HG02588 (cell line): Measurements from ENCODE around the gene ST6GALNAC2.

Experiments
- ATAC-seq: cut with Tn5 transposase; IDR thresholded peaks from one replicate; pipeline ENCODE4 v1.9.1; 2021; ENCODE audit warnings: mild to moderate bottlenecking, moderate library complexity; ENCODE audit not compliant: unreplicated experiment

ST6GALNAC2 gene

DNA sequence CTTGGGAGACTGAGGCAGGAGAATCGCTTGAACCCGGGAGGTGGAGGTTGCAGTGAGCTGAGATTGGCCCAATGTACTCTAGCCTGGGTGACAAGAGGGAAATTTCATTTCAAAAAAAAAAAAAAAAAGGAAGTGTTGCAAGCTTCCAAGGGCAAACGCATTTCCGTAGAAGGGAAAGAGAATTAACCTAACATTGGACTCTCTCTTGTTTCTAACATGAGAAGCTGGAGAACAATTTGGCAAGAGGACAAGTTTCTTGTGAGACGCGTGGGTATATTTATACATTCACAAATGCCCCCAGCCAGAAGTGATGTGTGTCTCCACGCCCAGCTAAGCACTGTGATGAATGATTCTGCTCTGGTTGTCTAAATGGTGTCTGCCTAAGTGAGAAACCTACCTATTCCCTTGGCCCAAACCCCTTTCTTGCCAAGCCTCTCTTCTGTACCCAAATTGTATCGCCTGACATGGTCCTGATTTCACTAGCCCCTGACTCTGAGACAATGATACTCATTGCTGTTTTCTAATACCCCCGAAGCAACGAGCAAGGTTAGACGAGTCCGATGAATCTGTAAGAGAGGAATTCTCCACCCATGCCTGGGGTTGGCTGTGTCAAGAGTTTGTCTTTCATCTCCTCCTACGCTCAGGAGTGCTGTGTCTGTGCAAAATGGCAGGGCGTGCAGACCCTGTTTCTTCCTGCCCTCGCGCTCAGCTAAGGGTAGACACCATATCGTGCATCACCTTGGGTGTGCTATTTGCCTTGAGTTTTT lies 14.2 kb upstream of the ST6GALNAC2 start:
- no peak for ATAC-seq

GRCh38 chr17:76598004-76598439 lies 12.4 kb upstream of the ST6GALNAC2 start:
- ATAC-seq = no peak

DNA sequence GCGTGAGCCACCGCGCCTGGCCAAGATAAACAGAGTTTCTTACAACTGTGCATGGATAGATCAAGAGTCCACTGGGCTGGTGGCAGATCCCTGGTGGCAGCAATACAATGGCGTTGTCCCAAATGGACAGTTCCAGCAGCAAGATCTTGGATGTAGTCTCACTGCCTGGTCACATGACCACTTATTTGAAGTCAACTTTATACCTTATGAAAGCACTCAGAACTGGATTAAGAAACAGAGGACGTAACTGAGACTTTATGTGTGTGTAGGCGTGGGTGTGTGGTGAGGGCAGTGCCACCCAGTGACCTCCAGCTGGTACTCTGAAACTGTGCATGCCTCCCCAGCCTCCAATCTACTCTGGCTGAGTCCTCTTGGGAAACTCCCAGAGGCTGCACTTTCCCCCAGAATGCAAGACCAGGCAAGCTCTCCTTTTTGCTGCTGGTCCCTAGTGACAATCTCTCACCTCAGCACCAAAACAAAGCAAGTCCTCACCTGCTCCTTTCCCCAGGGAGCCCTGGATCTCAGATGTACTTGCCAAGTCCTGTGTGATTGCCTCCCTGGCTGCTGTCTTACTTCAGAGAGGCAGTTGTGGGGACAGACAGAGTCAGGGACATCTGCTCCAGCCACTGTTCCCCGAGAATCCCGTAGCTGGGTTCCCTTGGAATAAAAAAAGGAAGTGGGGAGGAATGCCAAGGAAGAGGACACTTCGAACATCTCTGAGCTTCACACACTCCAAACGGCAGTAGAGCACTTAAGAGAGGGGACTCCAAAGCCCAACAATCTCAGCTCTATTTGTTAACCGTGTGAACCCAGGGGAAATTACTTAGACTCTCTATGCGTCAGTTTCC lies 11.7 kb upstream of the ST6GALNAC2 start:
- no peak for ATAC-seq

DNA sequence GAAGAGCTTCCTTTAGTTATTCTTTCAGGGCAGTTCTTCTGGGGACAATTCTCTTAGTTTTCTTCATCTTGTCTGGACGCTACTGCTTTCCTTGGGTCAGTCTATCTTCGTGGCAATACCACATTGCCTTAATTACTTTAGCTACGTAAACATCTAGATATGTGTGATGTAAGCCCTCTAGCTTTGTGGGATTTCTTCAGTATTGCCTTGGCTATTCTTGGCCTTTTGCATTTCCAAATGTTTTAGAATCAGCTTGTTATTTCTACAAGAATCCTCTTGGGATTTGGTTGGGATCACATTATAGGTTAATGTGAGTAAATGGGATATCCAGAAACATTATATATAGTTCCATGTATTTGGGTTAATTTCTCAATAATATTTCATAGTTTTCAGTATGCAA lies 9.0 kb upstream of the ST6GALNAC2 start:
- ATAC-seq = no peak

DNA sequence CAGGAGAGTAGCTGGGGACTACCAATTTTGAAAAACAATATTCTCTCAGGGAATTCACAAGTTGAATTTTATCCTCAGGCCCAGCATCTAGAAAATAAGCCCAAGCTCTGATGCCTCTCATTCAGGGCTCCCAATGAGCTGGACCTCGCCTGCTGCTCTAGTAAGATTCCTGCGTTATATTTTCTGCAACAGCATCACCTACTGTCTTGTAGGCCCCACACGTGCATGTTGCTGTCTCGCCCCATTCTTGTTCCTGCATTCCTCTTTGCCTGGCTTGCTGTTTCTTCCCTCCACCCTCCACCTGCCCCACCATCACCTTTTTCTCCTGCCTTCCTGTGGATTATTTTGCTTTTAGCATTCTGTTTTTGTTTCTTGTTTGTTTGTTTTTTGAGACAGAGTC lies 8.3 kb upstream of the ST6GALNAC2 start:
- ATAC-seq = no peak

GRCh38 chr17:76593384-76593826 lies 7.7 kb upstream of the ST6GALNAC2 start:
- no peak for ATAC-seq

DNA sequence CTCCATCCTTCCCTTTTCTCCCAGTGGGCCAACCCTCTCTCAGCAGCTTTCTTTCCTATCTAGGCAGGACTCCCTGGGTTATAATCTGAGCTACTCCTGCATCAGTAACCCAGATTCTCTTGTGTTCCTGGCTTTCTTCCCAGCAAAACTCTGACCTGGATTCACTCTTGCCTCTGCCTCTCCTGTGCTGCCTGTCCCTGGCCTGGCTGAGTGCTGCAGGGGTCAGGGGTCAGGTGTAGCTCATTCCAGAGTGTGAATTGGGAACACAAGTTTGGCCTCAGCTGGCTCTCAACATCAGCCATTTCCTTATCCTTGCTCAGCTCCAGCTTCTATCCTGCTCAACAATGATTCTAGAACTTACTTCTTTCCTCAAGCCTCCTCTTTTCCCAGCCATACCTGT lies 2.5 kb upstream of the ST6GALNAC2 start:
- ATAC-seq = no peak

GRCh38 chr17:76586741-76587487 lies 1.3 kb upstream of the ST6GALNAC2 start:
- ATAC-seq = no peak

DNA sequence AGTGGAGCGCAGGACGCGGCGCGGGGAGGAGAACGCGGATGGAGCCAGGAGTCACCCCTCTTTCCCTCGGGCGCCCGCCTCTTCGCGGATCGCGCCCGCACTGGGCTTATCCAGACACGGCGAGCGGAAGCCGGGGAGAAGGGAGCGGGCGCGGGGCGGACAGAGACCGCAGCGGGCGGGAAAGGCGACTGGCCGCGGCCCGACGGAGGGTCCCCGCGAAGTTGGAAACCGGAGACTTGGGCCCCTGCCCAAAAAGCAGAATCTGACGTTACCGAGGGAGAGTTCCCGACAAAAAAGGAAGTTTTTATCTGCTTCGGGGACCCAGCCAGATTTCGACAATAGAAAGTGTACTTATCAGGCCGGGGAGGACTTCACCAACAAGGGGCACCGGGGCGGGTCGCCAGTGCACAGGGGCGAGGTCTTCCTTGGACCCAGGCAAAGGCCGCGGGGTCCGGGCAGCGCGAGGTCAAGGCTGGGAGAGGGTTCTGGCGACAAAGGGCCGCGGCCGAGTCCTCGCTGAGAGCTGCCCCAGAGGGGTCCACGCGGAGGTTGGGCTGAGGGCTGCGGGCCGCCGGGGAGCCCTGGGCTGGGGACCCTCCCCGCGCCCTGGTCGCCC lies 519 bp downstream of the ST6GALNAC2 start:
- ATAC-seq = no peak

DNA sequence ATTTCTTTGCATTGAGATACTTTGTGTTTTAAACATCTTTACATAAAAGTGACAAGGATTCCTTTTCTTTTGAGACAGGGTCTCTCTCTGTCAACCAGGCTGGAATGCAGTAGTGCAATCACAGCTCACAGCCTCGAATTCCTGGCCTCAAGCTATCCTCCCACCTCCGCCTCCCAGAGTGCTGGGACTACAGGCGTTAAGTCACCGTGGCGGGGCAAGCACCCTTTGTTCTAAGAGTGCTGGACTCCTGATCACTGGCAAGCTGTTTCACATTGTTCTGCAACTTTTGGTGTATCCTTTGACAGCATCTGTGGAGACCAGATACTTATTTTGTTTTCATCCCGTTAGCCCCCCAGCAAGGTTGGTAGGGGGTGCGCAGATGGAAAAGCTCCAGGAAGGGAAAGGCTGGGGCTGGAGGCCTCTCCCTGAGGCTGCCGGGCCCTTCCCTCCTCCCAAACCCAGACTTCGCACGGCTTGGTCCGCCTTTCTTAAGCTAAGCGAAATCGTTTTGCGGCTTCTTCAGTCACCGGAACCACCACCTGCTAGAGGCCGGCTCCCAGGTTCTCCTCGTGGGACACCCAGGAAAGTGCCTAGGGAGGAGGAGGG lies 1.1 kb downstream of the ST6GALNAC2 start:
- ATAC-seq = no peak

- ATAC-seq = no peak
These were observed 3.0 kb downstream of the ST6GALNAC2 start for GRCh38 chr17:76582660-76583059.

- no peak for ATAC-seq
These were observed 4.1 kb downstream of the ST6GALNAC2 start for GRCh38 chr17:76581515-76581914.

DNA sequence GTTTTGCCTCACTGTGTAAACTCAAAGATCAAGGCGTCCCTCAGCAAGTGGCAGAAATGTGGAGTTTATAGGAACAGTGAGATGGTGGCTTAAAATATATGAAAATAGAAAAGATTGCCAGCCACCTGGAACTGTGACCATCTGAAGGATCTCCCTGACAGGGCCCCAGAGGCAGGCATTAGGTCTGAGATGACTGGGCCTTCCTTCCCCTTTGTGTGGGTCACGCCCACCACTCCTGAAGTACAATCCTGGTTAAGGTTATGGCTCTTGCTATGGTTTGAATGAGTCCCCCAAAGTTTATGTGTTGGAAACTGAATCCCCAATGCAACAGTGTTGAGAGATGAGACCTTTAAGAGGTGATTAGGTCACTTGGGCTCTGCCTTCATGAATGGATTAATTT lies 6.4 kb downstream of the ST6GALNAC2 start:
- ATAC-seq = no peak

- ATAC-seq = no peak
These were observed 7.3 kb downstream of the ST6GALNAC2 start for GRCh38 chr17:76578376-76578775.

GRCh38 chr17:76577876-76578275 lies 7.8 kb downstream of the ST6GALNAC2 start:
- no peak for ATAC-seq

GRCh38 chr17:76576189-76576588 lies 9.5 kb downstream of the ST6GALNAC2 start:
- ATAC-seq = no peak

DNA sequence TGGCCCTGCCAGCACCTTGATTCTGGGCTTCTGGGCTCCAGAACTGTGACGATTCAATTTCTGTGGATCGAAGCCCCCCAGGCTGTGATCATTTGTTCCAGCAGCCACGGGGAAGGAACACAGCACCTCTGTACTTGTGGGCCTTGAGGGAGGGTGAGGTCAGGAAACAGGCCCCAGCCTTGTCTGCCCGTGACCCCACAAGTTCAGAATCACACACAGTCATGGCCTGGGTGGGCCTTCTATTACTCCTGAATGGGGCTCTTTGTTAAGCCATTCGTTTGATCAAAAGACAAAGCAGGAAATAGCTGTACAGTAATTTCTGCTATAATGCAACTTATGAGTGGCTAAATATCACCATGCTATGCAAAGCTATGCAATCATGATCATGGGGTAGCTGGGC lies 10.1 kb downstream of the ST6GALNAC2 start:
- ATAC-seq = no peak

DNA sequence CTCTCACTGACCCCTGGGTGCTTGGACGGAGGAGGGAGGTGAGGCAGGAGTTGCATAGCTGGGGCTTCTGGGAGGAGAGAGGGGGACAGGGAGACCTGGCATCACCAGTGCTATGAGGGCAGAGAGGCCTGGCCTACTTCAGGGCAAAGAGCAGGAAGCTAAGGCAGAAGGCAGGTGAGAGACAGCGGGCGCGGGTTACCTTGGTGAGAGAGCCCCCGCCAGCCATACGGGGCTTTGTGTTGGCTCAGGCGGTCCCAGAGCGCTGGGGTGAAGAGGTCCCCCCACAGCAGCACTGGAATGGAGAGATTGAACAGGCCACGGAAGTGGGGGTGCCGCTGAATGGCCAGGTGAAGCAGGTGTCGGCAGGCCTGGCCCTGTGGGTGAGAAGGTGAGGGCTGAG lies 11.5 kb downstream of the ST6GALNAC2 start:
- no peak for ATAC-seq

- ATAC-seq = no peak
These were observed 12.6 kb downstream of the ST6GALNAC2 start for GRCh38 chr17:76573096-76573495.

DNA sequence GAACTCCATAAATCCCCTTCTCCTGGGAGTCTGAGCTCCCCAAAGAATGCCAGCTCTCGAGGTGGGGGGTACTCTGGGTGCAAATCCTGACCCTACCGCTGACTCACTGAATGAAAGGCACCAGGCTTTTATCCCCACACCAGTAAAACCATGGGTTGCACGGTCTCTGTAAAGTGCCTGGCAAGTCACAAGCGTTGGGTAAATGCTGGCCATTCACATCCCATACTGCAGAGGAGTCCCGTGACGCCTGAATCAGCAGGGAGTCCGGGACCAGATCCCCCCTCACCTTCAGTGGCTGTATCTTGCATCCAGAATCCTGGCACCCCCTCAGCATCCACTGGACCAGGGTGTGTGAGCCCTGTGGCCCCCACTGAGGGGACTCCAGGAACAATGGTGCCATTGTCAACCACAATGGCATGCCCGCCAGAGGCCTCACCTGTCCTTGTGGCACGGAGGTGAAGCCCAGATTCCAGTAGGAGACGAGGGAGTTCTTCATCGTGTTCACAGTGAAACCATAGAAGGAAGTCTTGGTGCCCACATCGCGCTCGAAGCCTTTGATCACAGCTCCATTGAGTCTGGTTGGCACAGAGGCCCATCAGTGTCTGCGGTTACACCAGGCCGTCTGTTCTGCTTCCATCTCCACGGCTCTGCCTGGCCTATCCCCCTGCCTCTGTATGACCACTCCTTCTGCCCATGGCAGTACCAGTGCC lies 13.3 kb downstream of the ST6GALNAC2 start:
- ATAC-seq = no peak
